ENCODE data around the gene ENOX1.
"Not testable (repeated sequence)": the region's sequence is repeated elsewhere in the genome, so short reads cannot be mapped to it uniquely, and the experiment has no call there.

ENOX1 gene

GRCh38 chr13:43203781-43204180 is 583.0 kb downstream of the ENOX1 start:
- DNase-seq (ENCODE audit: low spot score), result no peak

GRCh38 chr13:43200736-43201135 is 586.0 kb downstream of the ENOX1 start:
- DNase-seq (ENCODE audit: low spot score), result no peak

- no peak for DNase-seq (ENCODE audit: low spot score)
Measured at GRCh38 chr13:43200307-43200706, 586.5 kb downstream of the ENOX1 start.

GRCh38 chr13:43196750-43197370 is 589.9 kb downstream of the ENOX1 start:
- DNase-seq (ENCODE audit: low spot score), result no peak

DNA sequence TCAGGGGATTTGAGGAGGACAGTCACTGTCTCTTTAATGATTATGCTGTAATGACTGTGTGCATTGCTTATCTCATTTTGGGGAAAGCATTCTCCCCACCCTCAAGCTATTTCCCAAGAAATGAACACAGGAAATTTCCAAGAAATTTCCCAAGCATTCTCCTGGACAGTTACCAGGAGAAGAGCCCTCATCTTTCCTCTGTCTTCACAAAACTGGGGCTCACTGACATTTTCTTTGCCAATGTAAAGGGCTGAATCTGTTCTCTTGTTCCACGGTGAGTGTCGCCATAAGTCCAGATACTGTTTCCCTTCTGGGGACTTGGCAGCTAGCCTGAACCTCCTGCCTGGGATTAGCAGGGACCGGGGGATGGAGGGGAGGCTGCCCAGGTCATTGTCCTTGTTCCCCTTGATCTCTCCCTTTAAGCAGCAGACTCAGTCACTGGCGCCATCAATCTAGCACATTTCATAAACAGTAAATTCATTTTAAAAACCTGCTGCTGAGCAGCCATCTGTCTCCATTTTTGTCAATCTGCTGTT is 590.6 kb downstream of the ENOX1 start:
- no peak for DNase-seq (ENCODE audit: low spot score)

- no peak for DNase-seq (ENCODE audit: low spot score)
Measured at GRCh38 chr13:43195551-43195950, 591.2 kb downstream of the ENOX1 start.

DNA sequence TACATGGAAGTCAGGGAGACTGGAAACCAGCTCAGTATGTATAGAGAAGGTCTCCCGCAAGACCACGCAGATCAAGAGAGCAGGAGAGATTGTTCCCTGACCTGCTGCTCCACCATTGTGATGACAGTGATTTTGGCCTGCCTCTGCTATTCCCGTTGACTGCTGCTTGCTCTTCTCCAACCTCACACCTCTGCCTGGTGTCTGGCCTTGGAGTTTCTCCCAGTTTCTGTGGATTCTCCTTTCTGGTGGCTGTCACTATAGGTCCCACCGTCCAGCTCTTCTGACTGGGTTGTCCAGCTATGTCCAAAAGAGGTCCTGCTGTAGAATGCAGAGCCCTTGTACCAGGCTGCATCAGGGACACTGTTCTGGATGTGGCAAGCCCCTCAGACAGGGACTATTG is 591.7 kb downstream of the ENOX1 start:
- no peak for DNase-seq (ENCODE audit: low spot score)

- DNase-seq (ENCODE audit: low spot score), result no peak
Measured at GRCh38 chr13:43193789-43194420, 592.9 kb downstream of the ENOX1 start.

DNA sequence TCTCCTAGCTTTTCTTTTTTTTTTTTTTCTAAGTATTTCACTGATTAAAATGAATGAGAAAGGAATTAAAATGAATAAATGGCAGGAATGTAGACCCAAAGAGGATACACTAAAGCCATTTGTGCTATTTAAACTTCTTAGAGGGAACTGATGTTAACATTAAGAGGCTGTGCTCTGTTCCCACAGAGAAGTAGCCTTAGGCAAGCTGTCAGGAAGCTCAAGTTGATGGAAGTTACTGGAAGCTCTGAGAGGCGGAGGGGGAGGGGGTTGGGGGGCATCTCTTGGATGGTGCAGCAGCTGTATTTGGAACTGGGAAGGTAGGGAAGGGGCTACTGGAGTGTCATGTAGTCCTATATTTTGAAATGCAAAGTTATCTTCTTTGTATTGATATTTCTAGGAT is 595.2 kb downstream of the ENOX1 start:
- no peak for DNase-seq (ENCODE audit: low spot score)

- DNase-seq (ENCODE audit: low spot score), result no peak
Measured at GRCh38 chr13:43185226-43185625, 601.5 kb downstream of the ENOX1 start.

GRCh38 chr13:43180837-43181236 is 605.9 kb downstream of the ENOX1 start:
- DNase-seq (ENCODE audit: low spot score), result no peak

DNA sequence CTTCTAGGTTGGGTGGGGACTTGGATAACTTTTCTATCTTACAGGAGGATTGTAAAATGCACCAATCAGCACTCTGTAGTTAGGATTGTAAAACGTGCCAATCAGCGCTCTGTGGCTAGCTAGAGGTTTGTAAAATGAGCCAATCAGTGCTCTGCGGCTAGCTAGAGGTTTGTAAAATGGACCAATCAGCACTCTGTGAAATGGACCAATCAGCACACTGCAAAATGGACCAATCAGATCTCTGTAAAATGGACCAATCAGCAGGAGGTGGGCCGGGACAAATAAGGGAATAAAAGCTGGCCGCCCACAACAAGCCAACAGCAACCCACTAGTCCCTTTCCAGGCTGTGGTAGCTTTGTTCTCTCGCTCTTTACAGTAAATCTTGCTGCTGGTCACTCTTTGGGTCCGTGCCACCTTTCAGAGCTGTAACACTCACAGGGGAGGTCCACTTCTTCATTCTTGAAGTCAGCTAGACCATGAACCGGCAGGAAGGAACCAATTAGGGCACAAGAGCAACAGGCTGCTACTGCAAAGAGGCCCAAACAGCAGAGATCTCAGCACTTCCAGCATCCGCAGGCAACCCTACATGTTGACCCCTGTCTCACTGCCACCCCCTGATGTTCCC is 606.6 kb downstream of the ENOX1 start:
- no peak for DNase-seq (ENCODE audit: low spot score)

GRCh38 chr13:43171489-43171888 is 615.3 kb downstream of the ENOX1 start:
- no peak for DNase-seq (ENCODE audit: low spot score)

DNA sequence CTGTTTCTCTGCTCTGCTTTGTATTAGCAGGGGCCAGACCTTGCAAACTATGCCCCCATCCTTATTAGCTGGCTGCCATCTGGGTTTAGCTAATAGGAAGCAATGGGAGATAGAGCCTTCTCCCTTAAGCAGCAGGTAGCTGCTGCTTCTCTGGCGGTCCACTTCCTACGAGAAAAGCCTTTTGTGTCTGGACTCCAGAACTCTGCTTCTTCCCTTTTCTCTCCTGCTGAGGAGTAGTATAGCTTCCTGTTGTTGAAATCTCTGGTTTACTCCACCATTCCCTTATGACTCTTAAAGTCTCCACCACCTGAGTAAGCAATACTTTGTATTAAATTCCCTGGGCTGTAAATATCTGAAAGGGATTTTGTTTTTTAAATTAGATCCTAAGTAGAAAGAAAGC is 616.3 kb downstream of the ENOX1 start:
- no peak for DNase-seq (ENCODE audit: low spot score)

DNA sequence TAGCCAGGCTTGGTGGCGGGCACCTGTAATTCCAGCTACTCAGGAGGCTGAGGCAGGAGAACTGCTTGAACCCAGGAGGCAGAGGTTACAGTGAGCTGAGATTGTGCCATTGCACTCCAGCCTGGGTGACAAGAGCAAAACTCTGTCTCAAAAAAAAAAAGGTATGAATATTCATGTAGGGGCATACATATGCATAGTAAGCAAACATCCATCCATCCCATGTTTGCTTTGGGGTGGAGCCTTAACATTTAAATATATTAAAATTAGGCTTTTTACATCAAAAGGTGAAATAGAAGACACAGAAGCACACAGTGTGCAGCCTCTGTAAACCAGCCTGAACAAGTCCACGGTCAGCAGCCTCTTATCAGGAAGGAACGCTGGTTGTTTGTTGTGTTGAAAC is 618.3 kb downstream of the ENOX1 start:
- DNase-seq (ENCODE audit: low spot score), result not testable (repeated sequence)

- no peak for DNase-seq (ENCODE audit: low spot score)
Measured at GRCh38 chr13:43167731-43168130, 619.0 kb downstream of the ENOX1 start.

DNA sequence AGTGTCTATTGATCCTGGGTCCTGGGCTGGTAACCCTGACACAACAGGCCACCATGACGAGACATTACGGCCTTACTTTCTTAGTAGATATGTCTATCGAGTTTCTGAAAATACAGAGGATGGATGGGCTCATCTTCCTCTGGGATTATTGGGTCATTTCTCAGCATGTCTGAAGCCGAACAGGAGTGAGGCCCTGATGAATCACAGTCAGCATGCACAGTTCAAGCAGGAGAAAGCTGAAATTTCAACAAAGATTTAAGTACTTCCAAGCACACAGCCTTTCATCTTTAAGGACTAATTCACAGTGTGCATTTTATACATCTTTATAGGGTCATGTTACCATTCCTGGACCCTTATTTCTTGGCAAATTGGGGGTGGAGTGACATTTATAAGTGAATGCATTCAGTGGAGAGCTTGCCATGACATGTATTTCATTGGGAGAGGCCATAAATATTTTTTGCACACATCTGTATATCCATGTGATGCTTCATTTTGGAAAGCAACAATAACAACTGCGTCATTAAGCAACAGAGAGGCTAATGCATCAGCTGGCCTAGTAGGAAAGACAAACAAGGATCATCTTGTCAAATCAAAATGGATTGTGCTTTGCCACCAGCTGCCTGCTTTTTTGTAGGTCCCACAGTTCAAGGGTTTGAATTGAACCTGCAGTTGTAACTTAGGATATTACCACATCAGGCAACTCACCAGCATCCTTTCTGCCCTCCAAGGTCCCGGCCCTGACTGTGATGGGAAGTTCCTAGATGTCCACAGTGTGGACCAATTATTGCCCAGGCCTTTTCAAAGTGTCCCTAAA is 619.9 kb downstream of the ENOX1 start:
- no peak for DNase-seq (ENCODE audit: low spot score)
